NCI-H2081 treated with DMSO at 0.1 percent for 48 hours (cell line): Measurements from ENCODE around the gene EP400.
"Not testable (repeated sequence)": the region's sequence is repeated elsewhere in the genome, so short reads cannot be mapped to it uniquely, and the experiment has no call there.

ENCODE experiments used
- DNase-seq: peaks from one replicate; lab custom pipeline; 2025; lab: John Stamatoyannopoulos, UW

Gene EP400

GRCh38 chr12:132046561-132046960 is 96.8 kb downstream of the EP400 start:
- DNase-seq, result no peak

GRCh38 chr12:132047630-132048029 is 97.9 kb downstream of the EP400 start:
- DNase-seq, result not testable (repeated sequence)

GRCh38 chr12:132049442-132049841 is 99.7 kb downstream of the EP400 start:
- no peak for DNase-seq

GRCh38 chr12:132049876-132050275 is 100.1 kb downstream of the EP400 start:
- DNase-seq, result no peak

- DNase-seq, result not testable (repeated sequence)
Measured at GRCh38 chr12:132051718-132052117, 102.0 kb downstream of the EP400 start.

- DNase-seq, result no peak
Measured at GRCh38 chr12:132052196-132052932, 102.6 kb downstream of the EP400 start.

GRCh38 chr12:132053338-132054330 is 103.9 kb downstream of the EP400 start:
- no peak for DNase-seq

- no peak for DNase-seq
Measured at GRCh38 chr12:132054983-132055382, 105.2 kb downstream of the EP400 start.

- no peak for DNase-seq
Measured at GRCh38 chr12:132055535-132056096, 105.9 kb downstream of the EP400 start.

- no peak for DNase-seq
Measured at GRCh38 chr12:132056320-132056719, 106.6 kb downstream of the EP400 start.

GRCh38 chr12:132056951-132057350 is 107.2 kb downstream of the EP400 start:
- DNase-seq, result no peak

GRCh38 chr12:132057691-132058090 is 107.9 kb downstream of the EP400 start:
- DNase-seq, result no peak

GRCh38 chr12:132061197-132061596 is 111.5 kb downstream of the EP400 start:
- DNase-seq, result no peak

GRCh38 chr12:132061641-132062430 is 112.1 kb downstream of the EP400 start:
- no peak for DNase-seq

- no peak for DNase-seq
Measured at GRCh38 chr12:132062481-132062880, 112.7 kb downstream of the EP400 start.

GRCh38 chr12:132063491-132063890 is 113.7 kb downstream of the EP400 start:
- no peak for DNase-seq

- DNase-seq, result no peak
Measured at GRCh38 chr12:132064631-132065030, 114.9 kb downstream of the EP400 start.

GRCh38 chr12:132065203-132065602 is 115.5 kb downstream of the EP400 start:
- DNase-seq, result no peak

GRCh38 chr12:132065609-132066344 is 116.0 kb downstream of the EP400 start:
- DNase-seq, result no peak

GRCh38 chr12:132066345-132066685 is 116.6 kb downstream of the EP400 start:
- no peak for DNase-seq

GRCh38 chr12:132066749-132067148 is 117.0 kb downstream of the EP400 start:
- DNase-seq, result no peak
